Duodenal mucosa (tissue), 2 donors: ENCODE measurements around the gene CLEC4F.

Experiments
- H3K27ac ChIP-seq: one replicate; pipeline ENCODE4 v1.7.0; 2013; ENCODE audit warnings: low read depth, low read length
- H3K27me3 ChIP-seq, 2 donors: one replicate each; pipeline ENCODE4 v1.7.0; 2013; ENCODE audit warnings: low read length in 2 of 2, control low read depth in 1 of 2; ENCODE audit not compliant: insufficient read depth in 2 of 2, control insufficient read depth in 1 of 2
- H3K36me3 ChIP-seq, 2 donors: one replicate each; pipeline ENCODE4 v1.7.0; 2013; ENCODE audit warnings: low read length in 2 of 2, control low read depth in 1 of 2; ENCODE audit not compliant: insufficient read depth in 2 of 2, control insufficient read depth in 1 of 2
- H3K4me1 ChIP-seq, 2 donors: one replicate each; pipeline ENCODE4 v1.7.0; 2013; ENCODE audit warnings: low read length in 2 of 2, control low read depth in 1 of 2; ENCODE audit not compliant: insufficient read depth in 2 of 2, control insufficient read depth in 1 of 2
- H3K4me3 ChIP-seq, 2 donors: one replicate each; pipeline ENCODE4 v1.7.0; 2013; ENCODE audit warnings: low read length in 2 of 2, low read depth in 1 of 2
- H3K9ac ChIP-seq, 2 donors: one replicate each; pipeline ENCODE4 v1.7.0; 2013; ENCODE audit warnings: low read length in 2 of 2, low read depth in 1 of 2
- H3K9me3 ChIP-seq, 2 donors: one replicate each; pipeline ENCODE4 v1.7.0; 2013; ENCODE audit warnings: low read length in 2 of 2, control low read depth in 1 of 2; ENCODE audit not compliant: control insufficient read depth in 1 of 2

The CLEC4F gene

DNA sequence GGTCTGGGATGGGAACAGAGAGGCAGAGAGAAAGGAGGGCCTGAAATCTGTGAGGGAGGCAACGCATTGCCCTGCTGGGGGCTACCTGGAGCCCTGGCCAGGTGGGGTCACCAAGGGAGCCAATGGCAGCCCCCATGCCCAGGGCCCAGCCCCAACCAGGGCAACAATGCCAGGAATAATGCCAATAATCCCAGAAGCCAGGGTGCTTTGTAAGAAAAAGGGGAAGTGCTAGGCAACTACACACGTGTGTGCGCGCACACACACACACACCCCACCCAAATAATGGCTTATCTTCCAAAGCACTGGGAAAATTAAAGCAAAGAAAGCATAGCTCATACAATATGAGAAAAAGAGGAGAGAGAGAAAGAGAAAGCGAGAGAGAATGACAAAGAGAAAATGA, 7.0 kb upstream of the CLEC4F start:
- no peak overlapping the region for H3K27ac ChIP-seq
- H3K36me3 ChIP-seq: no peaks in the 10 kb centered on the region
- no peaks in the 10 kb centered on the region for H3K9me3 ChIP-seq
- H3K27me3 ChIP-seq: no peaks in the 10 kb centered on the region
- no peak overlapping the region for H3K4me3 ChIP-seq
- H3K9ac ChIP-seq: no peak overlapping the region
- H3K4me1 ChIP-seq: no peaks in the 10 kb centered on the region

DNA sequence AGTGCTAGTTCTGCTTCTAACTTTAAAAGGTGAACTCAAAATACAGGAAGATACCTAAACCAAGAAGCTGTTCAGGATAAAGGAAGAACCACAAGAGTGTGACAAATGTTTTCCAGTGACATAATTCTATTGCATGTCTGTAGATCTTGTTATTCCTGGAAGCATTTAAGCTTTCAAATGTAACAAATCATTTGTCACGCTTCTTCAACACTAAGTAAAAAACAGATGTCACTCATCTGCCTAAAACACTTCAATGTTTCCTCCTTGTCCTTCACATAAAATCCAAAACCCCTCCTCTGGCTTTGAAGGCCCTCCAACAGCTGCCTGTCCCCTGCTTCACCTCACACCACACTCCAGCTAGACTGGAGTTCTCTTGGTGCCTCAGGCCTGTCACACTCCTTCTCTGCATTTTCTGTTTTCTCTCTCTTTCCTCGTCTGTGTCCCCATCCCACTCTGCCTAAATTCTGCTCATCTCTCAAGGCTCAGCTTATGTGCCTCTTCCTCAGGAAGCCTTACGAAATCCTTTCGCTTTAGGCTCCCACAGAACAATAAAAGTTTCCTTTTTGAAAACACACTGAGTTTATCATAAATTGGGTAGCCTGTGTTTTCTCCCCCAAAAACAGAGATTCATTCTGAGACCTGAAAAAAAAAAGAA, 6.4 kb upstream of the CLEC4F start:
- Histone ChIP-seq H3K4me1 (no peaks in the 10 kb centered on the region), H3K27me3 (no peaks in the 10 kb centered on the region), H3K9ac (no peak overlapping the region), H3K9me3 (no peaks in the 10 kb centered on the region), H3K27ac (no peak overlapping the region), H3K36me3 (no peaks in the 10 kb centered on the region), H3K4me3 (no peak overlapping the region)

DNA sequence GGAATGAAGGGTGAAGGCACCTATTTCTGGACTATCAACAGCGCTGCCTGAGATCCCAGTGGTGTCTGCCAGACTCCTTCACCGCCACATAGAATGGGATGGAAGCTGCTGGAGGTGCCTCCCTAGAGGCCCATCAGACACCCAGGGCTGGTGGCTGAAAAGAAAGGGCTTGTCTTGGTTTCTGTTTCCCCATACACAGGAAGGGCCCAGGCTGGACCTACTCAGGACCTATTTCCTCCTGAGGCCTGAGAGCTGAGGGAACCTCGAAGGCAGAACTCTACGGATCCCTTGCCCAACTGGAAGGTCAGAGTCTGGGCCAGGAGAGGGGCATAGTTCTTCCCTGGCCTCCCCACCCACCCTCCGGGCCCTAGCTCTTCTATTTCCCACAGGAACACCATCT, 2.9 kb upstream of the CLEC4F start:
- Histone ChIP-seq H3K4me1 (no peaks in the 10 kb centered on the region), H3K9ac (no peak overlapping the region), H3K27me3 (no peaks in the 10 kb centered on the region), H3K27ac (no peak overlapping the region), H3K36me3 (no peaks in the 10 kb centered on the region), H3K4me3 (no peak overlapping the region), H3K9me3 (no peaks in the 10 kb centered on the region)

- Histone ChIP-seq H3K27me3 (no peaks in the 10 kb centered on the region), H3K9ac (no peak overlapping the region), H3K4me1 (no peaks in the 10 kb centered on the region), H3K4me3 (no peak overlapping the region), H3K27ac (no peak overlapping the region), H3K36me3 (no peaks in the 10 kb centered on the region), H3K9me3 (no peaks in the 10 kb centered on the region)
Observed at GRCh38 chr2:70822843-70823242, 2.4 kb upstream of the CLEC4F start.

DNA sequence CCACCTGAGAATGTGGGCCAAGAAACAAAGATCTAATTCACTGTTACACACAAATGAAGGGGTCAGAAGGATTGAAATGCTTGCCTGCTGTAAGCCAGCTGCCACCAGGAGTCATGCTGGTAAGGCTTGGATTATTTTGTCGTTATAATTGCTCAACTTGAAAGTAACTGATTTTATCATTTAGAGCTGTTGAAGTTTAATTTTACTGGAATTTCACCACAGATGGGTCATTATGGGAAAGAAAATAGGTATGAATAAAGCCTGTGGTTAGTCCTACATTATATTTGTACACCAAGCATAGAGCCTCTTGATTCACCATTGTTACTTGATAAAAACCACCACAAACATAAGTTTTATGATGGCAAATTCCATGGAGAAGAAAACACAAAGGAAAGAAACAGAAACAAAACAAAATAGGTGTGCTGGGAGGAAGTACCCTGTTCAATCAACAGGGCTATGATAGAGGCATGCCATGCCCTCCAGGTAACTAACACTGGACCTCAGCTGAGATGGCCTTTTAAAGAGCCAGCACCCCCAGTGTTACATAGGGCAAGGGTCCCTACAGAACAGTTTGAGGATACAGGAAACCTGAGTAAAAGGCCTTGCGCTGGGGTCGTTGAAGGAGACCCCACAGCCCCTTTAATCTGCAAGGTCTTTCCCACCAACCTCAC, 3.0 kb downstream of the CLEC4F start:
- no peak overlapping the region for H3K4me3 ChIP-seq
- H3K27me3 ChIP-seq: peaks cover 0 to 5% of the 10 kb centered on the region in 2 donors
- no peaks in the 10 kb centered on the region for H3K36me3 ChIP-seq
- H3K9me3 ChIP-seq: no peaks in the 10 kb centered on the region
- H3K27ac ChIP-seq: no peak overlapping the region
- no peaks in the 10 kb centered on the region for H3K4me1 ChIP-seq
- no peak overlapping the region for H3K9ac ChIP-seq

DNA sequence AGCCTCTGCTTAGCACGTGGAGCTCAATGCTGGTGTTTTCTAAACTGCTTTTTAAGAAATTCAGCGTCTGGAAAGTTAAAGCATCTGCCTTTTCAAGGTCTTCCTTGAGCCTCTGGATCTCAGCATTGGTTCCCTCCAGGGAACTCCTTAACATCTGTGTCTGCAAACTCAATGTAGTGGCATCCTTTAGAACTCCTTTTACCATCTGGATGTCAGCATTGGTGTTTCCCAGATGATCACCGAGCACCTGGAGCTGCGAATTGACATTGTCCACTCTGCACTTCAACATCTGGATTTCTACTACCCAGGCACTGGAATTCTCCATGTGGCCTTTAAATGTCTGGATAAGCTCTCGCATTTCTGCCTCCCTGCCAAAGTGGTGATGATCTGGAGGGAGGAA, 3.7 kb downstream of the CLEC4F start:
- no peak overlapping the region for H3K27ac ChIP-seq
- H3K4me1 ChIP-seq: no peaks in the 10 kb centered on the region
- no peaks in the 10 kb centered on the region for H3K9me3 ChIP-seq
- H3K4me3 ChIP-seq: no peak overlapping the region
- H3K36me3 ChIP-seq: no peaks in the 10 kb centered on the region
- H3K9ac ChIP-seq: no peak overlapping the region
- H3K27me3 ChIP-seq: peaks cover 0 to 5% of the 10 kb centered on the region in 2 donors

- Histone ChIP-seq H3K36me3 (no peaks in the 10 kb centered on the region), H3K4me3 (no peak overlapping the region), H3K4me1 (no peaks in the 10 kb centered on the region), H3K27me3 (no peaks in the 10 kb centered on the region), H3K9ac (no peak overlapping the region), H3K9me3 (no peaks in the 10 kb centered on the region), H3K27ac (no peak overlapping the region)
Observed at GRCh38 chr2:70808983-70809958, 11.1 kb downstream of the CLEC4F start.

- no peaks in the 10 kb centered on the region for H3K4me1 ChIP-seq
- H3K27me3 ChIP-seq: no peaks in the 10 kb centered on the region
- no peak overlapping the region for H3K27ac ChIP-seq
- H3K36me3 ChIP-seq: no peaks in the 10 kb centered on the region
- H3K9me3 ChIP-seq: no peaks in the 10 kb centered on the region
- H3K4me3 ChIP-seq: no peak overlapping the region
- no peak overlapping the region for H3K9ac ChIP-seq
Observed at GRCh38 chr2:70807828-70808118, 12.6 kb downstream of the CLEC4F start.

DNA sequence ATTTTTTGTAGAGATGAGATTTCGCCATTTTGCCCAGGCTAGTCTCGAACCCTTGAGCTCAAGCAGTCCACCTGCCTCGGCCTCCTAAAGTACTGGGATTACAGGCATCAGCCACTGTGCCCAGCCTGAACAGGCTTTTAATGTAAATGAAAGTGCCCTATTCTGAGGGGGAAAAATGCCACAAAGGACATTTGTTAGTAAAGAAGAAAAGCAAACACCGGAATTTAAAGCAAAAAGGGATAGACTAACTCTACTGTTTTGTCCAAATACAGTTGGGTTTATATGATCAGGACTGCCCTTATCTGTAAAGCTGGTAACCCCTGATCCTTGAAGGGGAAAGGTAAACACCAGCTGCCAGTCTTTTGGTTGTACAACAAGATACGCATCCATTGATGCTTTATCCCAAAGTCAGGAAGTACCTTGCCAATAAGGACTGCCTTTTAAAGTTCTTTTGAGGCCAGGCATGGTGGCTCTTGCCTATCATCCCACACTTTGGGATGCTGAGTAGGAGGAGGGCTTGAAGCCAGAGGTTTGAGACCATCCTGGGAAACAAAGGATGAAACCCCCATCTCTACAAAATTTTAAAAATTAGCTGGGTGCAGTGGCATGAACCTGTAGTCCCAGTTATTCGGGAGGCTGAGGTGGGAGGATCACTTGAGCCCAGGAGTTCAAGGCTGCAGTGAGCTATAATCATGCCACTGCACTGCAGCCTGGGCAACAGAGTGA, 13.1 kb downstream of the CLEC4F start:
- H3K9me3 ChIP-seq: no peaks in the 10 kb centered on the region
- no peaks in the 10 kb centered on the region for H3K27me3 ChIP-seq
- no peaks in the 10 kb centered on the region for H3K36me3 ChIP-seq
- H3K9ac ChIP-seq: no peak overlapping the region
- H3K27ac ChIP-seq: no peak overlapping the region
- H3K4me3 ChIP-seq: no peak overlapping the region
- no peaks in the 10 kb centered on the region for H3K4me1 ChIP-seq

- Histone ChIP-seq H3K27me3 (no peaks in the 10 kb centered on the region), H3K36me3 (no peaks in the 10 kb centered on the region), H3K27ac (no peak overlapping the region), H3K4me3 (no peak overlapping the region), H3K9ac (no peak overlapping the region), H3K9me3 (no peaks in the 10 kb centered on the region), H3K4me1 (no peaks in the 10 kb centered on the region)
Observed at GRCh38 chr2:70806620-70807019, 13.8 kb downstream of the CLEC4F start.
